Measurements from ENCODE around the gene FABP6. TPM values are rescaled to one million over a fixed set of nuclear protein-coding genes. Genes with fewer than 3 reads are reported as not detected.

Gene FABP6
- total and polyA plus RNA-seq, 9 of the 15 experiments (the other 6 are each of a cell fraction or from before 2014, with no cell fraction given) = 0.11 to 0.33 (median 0.21) TPM; not detected in 4

DNA sequence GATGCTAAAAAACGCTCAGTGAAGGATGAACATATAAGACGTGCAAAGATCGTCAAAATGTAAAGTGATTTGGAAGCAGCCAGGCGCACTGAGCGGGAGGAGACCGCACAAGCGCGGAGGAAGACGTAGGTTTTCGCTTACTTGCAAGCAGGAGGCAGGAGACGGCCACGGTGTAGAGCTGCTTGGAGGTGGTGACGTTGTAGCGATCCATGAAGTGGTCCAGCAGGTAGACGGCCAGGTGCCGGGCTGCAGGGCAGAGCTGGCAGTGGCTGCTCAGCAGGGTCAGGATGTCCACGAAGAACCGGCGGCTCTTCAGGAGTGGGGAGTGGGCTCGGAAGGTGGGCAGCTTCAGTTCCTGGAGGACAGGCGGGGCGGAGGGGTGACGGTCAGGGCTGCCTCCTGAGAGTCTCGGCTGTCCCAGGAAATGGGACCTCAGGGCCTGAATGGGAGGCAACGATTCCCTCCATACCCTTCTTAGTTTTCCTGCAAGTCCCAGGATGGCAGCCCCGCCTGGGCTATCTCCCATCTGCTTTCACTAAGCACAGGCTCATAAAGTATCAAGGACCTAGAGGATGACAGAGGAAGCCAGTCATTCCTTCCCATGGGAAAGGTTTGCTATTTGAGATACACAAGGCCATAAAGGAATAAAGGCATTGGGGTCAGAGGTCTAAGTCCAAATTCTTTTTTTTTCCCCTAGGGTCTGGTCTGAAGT, 51.2 kb downstream of the FABP6 start:
- intact Hi-C loops (cut with micrococcal nuclease) (no loop called here), in situ Hi-C loops (cut with MboI) (no loop called here)
- H3K9me3 ChIP-seq (replicated peaks; ENCODE audit: control insufficient read depth, insufficient read depth, low read depth, low read length) = no peaks in the 10 kb centered on the region
- no peak overlapping the region for H3K27ac ChIP-seq (ENCODE audit: extremely low read depth, low read depth, low read length)
- WGBS (ENCODE audit: insufficient coverage, low coverage, missing lambda C conversion rate) = 17% methylated on average over 26 of the region's 26 CpGs
- no peaks in the 10 kb centered on the region for H3K79me2 ChIP-seq (ENCODE audit: control insufficient read depth, insufficient read depth, low read length)
- H3K4me3 ChIP-seq = no peak overlapping the region
- H3K4me2 ChIP-seq (ENCODE audit: insufficient read depth, low read length) = no peak overlapping the region
- no peaks in the 10 kb centered on the region for H4K20me1 ChIP-seq (replicated peaks; ENCODE audit: control insufficient read depth, insufficient read depth, low read length)
- ATAC-seq (peak; percentile 47), FAIRE-seq (no peak), DNase-seq (ENCODE audit: extremely low read depth in 1 of 4, low spot score in 3 of 4) (no peak)
- H2AFZ ChIP-seq (ENCODE audit: low read depth, low read length) = no peak overlapping the region
- POLR2A ChIA-PET = interaction anchor here (0.5 to 1.0 kb wide), 2 partner anchors 26 to 31 kb away, joined by 3 to 4 read pairs; no protein-coding TSS in a partner anchor
- H3K9ac ChIP-seq (ENCODE audit: insufficient read depth in 1 of 2, low read depth in 2 of 2, low read length in 2 of 2) = 0 out of 4 replicates have a peak overlapping the region, but pooled peaks of 1 of the 2 experiments have one; percentile 2
- no peaks in the 10 kb centered on the region for H3K36me3 ChIP-seq (ENCODE audit: control insufficient read depth, insufficient read depth, low read length)
- peaks cover 6 to 31% of the 10 kb centered on the region in 2 experiments; a peak in 4 of 5 replicates for H3K27me3 ChIP-seq (ENCODE audit: control insufficient read depth in 2 of 2, insufficient read depth in 2 of 2, low read length in 2 of 2)
- no peaks in the 10 kb centered on the region for H3K9me1 ChIP-seq (ENCODE audit: control insufficient read depth, insufficient read depth, low read length)
- no TSS peak for BruUV-seq (replicated peaks)
- CTCF ChIA-PET (ENCODE audit: low intra/inter-chr PET ratio) = no interaction called here
- H3K4me1 ChIP-seq (replicated peaks in 1 of 2; ENCODE audit: control insufficient read depth in 2 of 2, insufficient read depth in 2 of 2, low read length in 2 of 2) = peaks cover 0 to 4% of the 10 kb centered on the region in 2 experiments; a peak in 1 of 5 replicates
- TF ChIP-seq PRPF4 (IDR thresholded peaks at IDR 0.05; ENCODE audit: insufficient read depth, low read depth, low read length, poor library complexity, severe bottlenecking) (no peak), NR2F6 (CRISPR knock-in tag; IDR thresholded peaks at IDR 0.05) (no peak), TCFL5 (CRISPR knock-in tag; conservative IDR thresholded peaks at IDR 0.05) (no peak), ETV5 (CRISPR knock-in tag; IDR thresholded peaks at IDR 0.05; ENCODE audit: low read depth) (no peak), SAFB2 (IDR thresholded peaks at IDR 0.05; ENCODE audit: borderline replicate concordance, low read depth, low read length, severe bottlenecking) (no peak), ZKSCAN8 (CRISPR knock-in tag; IDR thresholded peaks at IDR 0.05) (no peak), HNRNPK (IDR thresholded peaks at IDR 0.05; ENCODE audit: low read depth, low read length, poor library complexity, severe bottlenecking) (no peak), HMGXB4 (CRISPR knock-in tag; IDR thresholded peaks at IDR 0.05) (no peak), GATAD2B (IDR thresholded peaks at IDR 0.05; ENCODE audit: borderline replicate concordance) (no peak), BRD4 (IDR thresholded peaks at IDR 0.05) (no peak), ZNF121 (CRISPR knock-in tag; conservative IDR thresholded peaks at IDR 0.05) (no peak), ZNF408 (CRISPR knock-in tag; IDR thresholded peaks at IDR 0.05; ENCODE audit: low read depth) (no peak), JUND (IDR thresholded peaks at IDR 0.05; ENCODE audit: borderline replicate concordance, low read depth, low read length) (no peak), JUND (tag; IDR thresholded peaks at IDR 0.05; ENCODE audit: borderline replicate concordance, low read depth, low read length) (no peak)
- TF ChIP-seq, protein P1, sequence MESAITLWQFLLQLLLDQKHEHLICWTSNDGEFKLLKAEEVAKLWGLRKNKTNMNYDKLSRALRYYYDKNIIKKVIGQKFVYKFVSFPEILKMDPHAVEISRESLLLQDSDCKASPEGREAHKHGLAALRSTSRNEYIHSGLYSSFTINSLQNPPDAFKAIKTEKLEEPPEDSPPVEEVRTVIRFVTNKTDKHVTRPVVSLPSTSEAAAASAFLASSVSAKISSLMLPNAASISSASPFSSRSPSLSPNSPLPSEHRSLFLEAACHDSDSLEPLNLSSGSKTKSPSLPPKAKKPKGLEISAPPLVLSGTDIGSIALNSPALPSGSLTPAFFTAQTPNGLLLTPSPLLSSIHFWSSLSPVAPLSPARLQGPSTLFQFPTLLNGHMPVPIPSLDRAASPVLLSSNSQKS (CRISPR knock-in tag; IDR thresholded peaks at IDR 0.05) = no peak
- TF ChIP-seq, protein P2, sequence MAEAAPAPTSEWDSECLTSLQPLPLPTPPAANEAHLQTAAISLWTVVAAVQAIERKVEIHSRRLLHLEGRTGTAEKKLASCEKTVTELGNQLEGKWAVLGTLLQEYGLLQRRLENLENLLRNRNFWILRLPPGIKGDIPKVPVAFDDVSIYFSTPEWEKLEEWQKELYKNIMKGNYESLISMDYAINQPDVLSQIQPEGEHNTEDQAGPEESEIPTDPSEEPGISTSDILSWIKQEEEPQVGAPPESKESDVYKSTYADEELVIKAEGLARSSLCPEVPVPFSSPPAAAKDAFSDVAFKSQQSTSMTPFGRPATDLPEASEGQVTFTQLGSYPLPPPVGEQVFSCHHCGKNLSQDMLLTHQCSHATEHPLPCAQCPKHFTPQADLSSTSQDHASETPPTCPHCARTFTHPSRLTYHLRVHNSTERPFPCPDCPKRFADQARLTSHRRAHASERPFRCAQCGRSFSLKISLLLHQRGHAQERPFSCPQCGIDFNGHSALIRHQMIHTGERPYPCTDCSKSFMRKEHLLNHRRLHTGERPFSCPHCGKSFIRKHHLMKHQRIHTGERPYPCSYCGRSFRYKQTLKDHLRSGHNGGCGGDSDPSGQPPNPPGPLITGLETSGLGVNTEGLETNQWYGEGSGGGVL (CRISPR knock-in tag; IDR thresholded peaks at IDR 0.05) = no peak
- TF ChIP-seq, protein P3, sequence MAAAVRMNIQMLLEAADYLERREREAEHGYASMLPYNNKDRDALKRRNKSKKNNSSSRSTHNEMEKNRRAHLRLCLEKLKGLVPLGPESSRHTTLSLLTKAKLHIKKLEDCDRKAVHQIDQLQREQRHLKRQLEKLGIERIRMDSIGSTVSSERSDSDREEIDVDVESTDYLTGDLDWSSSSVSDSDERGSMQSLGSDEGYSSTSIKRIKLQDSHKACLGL (CRISPR knock-in tag; IDR thresholded peaks at IDR 0.05; ENCODE audit: borderline replicate concordance, poor library complexity, severe bottlenecking) = no peak

All from K562 (cell line).